Mesenchymal stem cell (in vitro differentiated cells and primary cell): ENCODE results near the gene PPP2R5D.

Source experiments
- DNase-seq: peaks from one replicate; pipeline ENCODE4 v3.0.0-alpha.2; 2013
- H2AFZ ChIP-seq: one replicate; pipeline ENCODE4 v1.6.1; 2013; ENCODE audit warnings: low read depth, mild to moderate bottlenecking, control low read depth, inconsistent platforms, low read length, moderate library complexity
- H2AK5ac ChIP-seq: 2 replicates; pipeline ENCODE4 v1.6.1; 2013; ENCODE audit warnings: low read length, moderate library complexity, mild to moderate bottlenecking, inconsistent platforms; ENCODE audit not compliant: severe bottlenecking
- H2BK120ac ChIP-seq: one replicate; pipeline ENCODE4 v1.6.1; 2013; ENCODE audit warnings: low read depth, mild to moderate bottlenecking, inconsistent platforms, low read length, moderate library complexity
- H2BK12ac ChIP-seq, 2 experiments: one replicate each; pipeline ENCODE4 v1.6.1; 2013; ENCODE audit warnings: inconsistent platforms in 2 of 2, low read length in 2 of 2, mild to moderate bottlenecking in 2 of 2, moderate library complexity in 2 of 2, control low read depth in 1 of 2
- H2BK15ac ChIP-seq: one replicate; pipeline ENCODE4 v1.6.1; 2013; ENCODE audit warnings: mild to moderate bottlenecking, low read depth, inconsistent platforms; ENCODE audit not compliant: poor library complexity, severe bottlenecking
- H2BK5ac ChIP-seq: 2 replicates; pipeline ENCODE4 v1.6.1; 2013; ENCODE audit warnings: low read depth, mild to moderate bottlenecking, low read length, control low read depth, inconsistent platforms; ENCODE audit not compliant: poor library complexity, severe bottlenecking
- H3K14ac ChIP-seq, 2 experiments: one replicate each; pipeline ENCODE4 v1.6.1; 2013; ENCODE audit warnings: inconsistent platforms in 2 of 2, low read length in 2 of 2, control low read depth in 1 of 2, mild to moderate bottlenecking in 1 of 2, moderate library complexity in 1 of 2
- H3K18ac ChIP-seq, 2 experiments: one replicate each; pipeline ENCODE4 v1.6.1; 2013; ENCODE audit warnings: inconsistent platforms in 2 of 2, low read length in 2 of 2, control low read depth in 1 of 2, low read depth in 1 of 2, mild to moderate bottlenecking in 1 of 2
- H3K23ac ChIP-seq, 2 experiments: one replicate each; pipeline ENCODE4 v1.6.1; 2013; ENCODE audit warnings: inconsistent platforms in 2 of 2, low read length in 2 of 2, mild to moderate bottlenecking in 2 of 2, moderate library complexity in 2 of 2, control low read depth in 1 of 2
- H3K27ac ChIP-seq: 2 replicates; pipeline ENCODE4 v1.5.1; 2013; ENCODE audit warnings: mild to moderate bottlenecking, moderate library complexity, low read length, control low read depth, inconsistent platforms; ENCODE audit not compliant: poor library complexity, severe bottlenecking
- H3K27me3 ChIP-seq, 2 experiments: 2 replicates each; pipeline versions ENCODE4 v1.6.1 to v1.7.0; 2013; ENCODE audit warnings: low read length in 2 of 2, mild to moderate bottlenecking in 2 of 2, moderate library complexity in 2 of 2, control low read depth in 1 of 2, inconsistent platforms in 1 of 2; ENCODE audit not compliant: control insufficient read depth in 1 of 2, insufficient read depth in 1 of 2
- H3K36me3 ChIP-seq, 2 experiments: 2 replicates each; pipeline versions ENCODE4 v1.6.1 to v1.7.0; 2013; ENCODE audit warnings: low read length in 2 of 2, control low read depth in 1 of 2, inconsistent platforms in 1 of 2, low read depth in 1 of 2, mild to moderate bottlenecking in 1 of 2; ENCODE audit not compliant: insufficient read depth in 2 of 2, control insufficient read depth in 1 of 2
- H3K4ac ChIP-seq, 2 experiments: one replicate each; pipeline ENCODE4 v1.6.1; 2013; ENCODE audit warnings: inconsistent platforms in 2 of 2, low read length in 2 of 2, mild to moderate bottlenecking in 2 of 2, moderate library complexity in 2 of 2, control low read depth in 1 of 2, low read depth in 1 of 2
- H3K4me1 ChIP-seq: 2 replicates; pipeline ENCODE4 v1.6.1; 2013; ENCODE audit warnings: low read depth, low read length, control low read depth; ENCODE audit not compliant: control insufficient read depth, insufficient read depth
- H3K4me2 ChIP-seq: 2 replicates; pipeline ENCODE4 v1.6.1; 2013; ENCODE audit warnings: low read length, mild to moderate bottlenecking, inconsistent platforms; ENCODE audit not compliant: poor library complexity, severe bottlenecking
- H3K4me3 ChIP-seq, 2 experiments: 2 replicates each; pipeline versions ENCODE4 v1.5.1 to v1.7.0; 2013; ENCODE audit warnings: low read length in 2 of 2, mild to moderate bottlenecking in 2 of 2, control low read depth in 1 of 2, low read depth in 1 of 2; ENCODE audit not compliant: insufficient read depth in 1 of 2
- H3K79me1 ChIP-seq: replicated peaks from 2 replicates; pipeline ENCODE4 v1.6.1; 2013; ENCODE audit warnings: mild to moderate bottlenecking, control low read depth, low read length, inconsistent platforms; ENCODE audit not compliant: poor library complexity, severe bottlenecking
- H3K9ac ChIP-seq: 2 replicates; pipeline ENCODE4 v1.7.0; 2013; ENCODE audit warnings: mild to moderate bottlenecking, low read length, moderate library complexity
- H3K9me3 ChIP-seq: 2 replicates; pipeline ENCODE4 v1.7.0; 2013; ENCODE audit warnings: mild to moderate bottlenecking, low read length; ENCODE audit not compliant: control insufficient read depth
- H4K8ac ChIP-seq: one replicate; pipeline ENCODE4 v1.6.1; 2013; ENCODE audit warnings: inconsistent platforms, mild to moderate bottlenecking, low read length, moderate library complexity
- H4K91ac ChIP-seq: one replicate; pipeline ENCODE4 v1.6.1; 2013; ENCODE audit warnings: mild to moderate bottlenecking, low read length, inconsistent platforms
- WGBS: methylation state at CpG from one replicate; pipeline ENCODE4 v1.1.7; 2013; ENCODE audit warnings: mixed read lengths; 5-methylcytosine and 5-hydroxymethylcytosine counted together

PPP2R5D gene

DNA sequence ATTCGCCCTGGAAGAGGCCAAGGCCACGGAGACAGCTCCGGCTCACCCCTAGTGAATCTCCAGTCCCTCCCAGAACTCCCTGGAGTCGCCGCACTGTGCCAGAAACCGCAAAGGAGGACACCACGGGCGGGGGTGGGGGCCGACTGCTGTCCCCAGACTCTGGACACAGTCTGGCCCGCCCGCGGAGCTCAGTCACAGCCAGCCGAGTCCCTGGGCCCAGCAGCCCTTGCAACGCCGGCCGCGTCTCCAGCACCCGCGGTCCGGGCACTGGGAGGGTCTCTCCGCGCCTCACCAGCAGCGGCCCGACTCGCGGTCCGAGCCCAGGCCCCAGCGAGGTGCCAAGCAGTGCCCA, 5.9 kb upstream of the PPP2R5D start:
- Histone ChIP-seq H2AFZ (peak overlapping the region; percentile 36), H3K27me3 (no peaks in the 10 kb centered on the region), H3K14ac (peak overlapping the region in 1 of 2 experiments; percentile 96), H3K4me2 (peak overlapping the region; percentile 99), H4K8ac (peak overlapping the region; percentile 78), H3K4me3 (peak overlapping the region; percentile 81 to 85), H3K36me3 (peaks cover 7 to 9% of the 10 kb centered on the region in 2 experiments), H3K79me1 (peaks cover 12% of the 10 kb centered on the region), H3K4me1 (peaks cover 10% of the 10 kb centered on the region), H4K91ac (peak overlapping the region; percentile 9), H2BK5ac (peak overlapping the region; percentile 74), H2BK12ac (peak overlapping the region in 1 of 2 experiments; percentile 3), H3K9ac (peak overlapping the region; percentile 93), H3K4ac (peak overlapping the region; percentile 89 to 95), H3K18ac (peak overlapping the region; percentile 70 to 83), H3K9me3 (no peaks in the 10 kb centered on the region), H3K23ac (no peak overlapping the region), H2AK5ac (no peak overlapping the region), H2BK15ac (peak overlapping the region; percentile 37), H3K27ac (peak overlapping the region; percentile 3), H2BK120ac (peak overlapping the region; percentile 94)
- WGBS: under 1% methylated on average over 25 of the region's 28 CpGs
- DNase-seq: peak; percentile 61

DNA sequence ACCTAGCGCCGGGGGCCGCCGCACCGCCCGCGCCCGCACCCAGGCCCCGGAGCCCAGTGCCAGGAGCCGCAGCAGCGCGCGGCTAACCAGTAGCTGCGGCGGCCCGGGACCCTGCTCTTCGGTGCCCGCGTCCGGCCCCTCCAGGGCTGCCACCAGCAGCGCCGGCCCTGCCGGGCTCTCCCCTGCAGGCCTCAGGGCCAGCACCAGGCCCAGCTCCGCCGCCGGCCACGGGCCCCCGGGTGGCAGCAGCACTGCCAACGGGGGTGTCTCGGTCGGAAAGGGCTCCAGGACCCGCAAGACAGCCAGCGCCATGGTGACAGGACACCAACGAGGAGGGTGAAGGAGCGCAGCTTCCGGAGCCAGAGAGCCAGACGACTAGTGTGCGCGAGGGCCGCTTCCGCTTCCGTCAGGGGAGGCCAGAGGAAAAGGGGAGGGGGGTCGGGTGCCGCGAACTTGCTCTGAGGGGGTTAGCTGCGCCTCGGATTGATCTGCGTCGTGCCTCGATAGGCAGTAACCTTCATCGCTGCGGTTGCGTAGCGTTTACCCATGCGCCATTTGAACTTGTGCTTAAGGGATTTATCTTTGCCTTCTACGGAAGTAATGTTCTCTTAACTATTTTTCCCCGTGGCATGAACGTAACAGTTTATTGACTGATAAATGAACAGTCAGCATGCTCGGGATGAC, 5.4 kb upstream of the PPP2R5D start, which contains the start of gene PEX6:
PEX6 (minus strand) TSS at position 343 of the 684 bp plus-strand sequence; CDS start at position 312, 31 bp downstream.
- under 1% methylated on average over 57 of the region's 59 CpGs for WGBS
- peak within 1 kb of the TSS; percentile 99 for H3K4me2 ChIP-seq
- peak within 1 kb of the TSS; percentile 89 to 95 for H3K4ac ChIP-seq
- peaks cover 11% of the 10 kb centered on the region for H3K4me1 ChIP-seq
- H2BK12ac ChIP-seq: peak within 1 kb of the TSS; percentile 3 to 45
- H2BK5ac ChIP-seq: peak within 1 kb of the TSS; percentile 74
- H3K27ac ChIP-seq: peak within 1 kb of the TSS; percentile 67
- peaks cover 10% of the 10 kb centered on the region for H3K79me1 ChIP-seq
- H3K9me3 ChIP-seq: no peaks in the 10 kb centered on the region
- peak within 1 kb of the TSS; percentile 94 for H2BK120ac ChIP-seq
- no peaks in the 10 kb centered on the region for H3K27me3 ChIP-seq
- no peak within 1 kb of the TSS for H2AK5ac ChIP-seq
- H2AFZ ChIP-seq: peak within 1 kb of the TSS; percentile 68
- peak within 1 kb of the TSS; percentile 93 for H3K9ac ChIP-seq
- DNase-seq: peak; percentile 91
- peak within 1 kb of the TSS; percentile 37 for H2BK15ac ChIP-seq
- H3K23ac ChIP-seq: peak within 1 kb of the TSS in 1 of 2 experiments; percentile 60
- H3K18ac ChIP-seq: peak within 1 kb of the TSS; percentile 70 to 83
- H3K4me3 ChIP-seq: peak within 1 kb of the TSS; percentile 81 to 85
- peak within 1 kb of the TSS; percentile 78 for H4K91ac ChIP-seq
- peaks cover 1 to 6% of the 10 kb centered on the region in 2 experiments for H3K36me3 ChIP-seq
- peak within 1 kb of the TSS in 1 of 2 experiments; percentile 96 for H3K14ac ChIP-seq
- H4K8ac ChIP-seq: peak within 1 kb of the TSS; percentile 92

- Histone ChIP-seq H2BK120ac (peak overlapping the region; percentile 38), H3K9me3 (no peaks in the 10 kb centered on the region), H3K27me3 (no peaks in the 10 kb centered on the region), H2AK5ac (no peak overlapping the region), H2BK5ac (no peak overlapping the region), H4K8ac (peak overlapping the region; percentile 92), H2AFZ (no peak overlapping the region), H3K36me3 (peaks cover 0 to 6% of the 10 kb centered on the region in 2 experiments), H3K4me3 (peak overlapping the region; percentile 81 to 85), H3K4me1 (peaks cover 11% of the 10 kb centered on the region), H3K18ac (peak overlapping the region; percentile 49 to 55), H3K27ac (peak overlapping the region; percentile 67), H3K79me1 (peaks cover 8% of the 10 kb centered on the region), H3K4ac (peak overlapping the region; percentile 81 to 82), H3K9ac (peak overlapping the region; percentile 93), H3K4me2 (peak overlapping the region; percentile 99), H3K23ac (no peak overlapping the region), H4K91ac (no peak overlapping the region), H2BK12ac (peak overlapping the region in 1 of 2 experiments; percentile 45), H2BK15ac (peak overlapping the region; percentile 21), H3K14ac (no peak overlapping the region)
- 64% methylated on average over 9 of the region's 9 CpGs for WGBS
- peak; percentile 67 for DNase-seq
Observed at GRCh38 chr6:42979523-42980177, 4.7 kb upstream of the PPP2R5D start.

DNA sequence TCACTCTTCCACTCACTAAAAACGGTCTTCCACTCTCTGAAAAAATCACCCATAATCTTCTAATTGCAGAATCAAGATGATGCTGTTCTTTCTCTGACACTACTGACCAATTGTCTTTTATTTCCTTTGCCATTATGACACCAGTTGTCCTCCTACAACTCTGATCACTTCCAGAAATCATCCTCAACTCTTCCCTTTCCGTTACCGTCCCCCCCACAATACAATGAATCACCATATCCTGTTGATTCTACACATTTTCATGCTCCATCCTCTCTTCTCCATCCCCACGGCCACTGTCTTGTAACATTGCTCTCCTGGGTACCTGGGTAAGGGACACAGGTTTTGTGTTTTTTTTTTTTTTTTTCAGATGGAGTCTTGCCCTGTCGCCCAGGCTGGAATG, 2.5 kb upstream of the PPP2R5D start:
- Histone ChIP-seq H3K4me1 (peaks cover 22% of the 10 kb centered on the region), H3K18ac (no peak overlapping the region), H3K79me1 (peaks cover 18% of the 10 kb centered on the region), H3K4me3 (no peak overlapping the region), H3K14ac (no peak overlapping the region), H2BK5ac (no peak overlapping the region), H4K8ac (no peak overlapping the region), H2BK120ac (no peak overlapping the region), H2BK12ac (no peak overlapping the region), H3K4ac (no peak overlapping the region), H3K4me2 (no peak overlapping the region), H3K27ac (no peak overlapping the region), H2AFZ (no peak overlapping the region), H3K9me3 (no peaks in the 10 kb centered on the region), H4K91ac (no peak overlapping the region), H2AK5ac (no peak overlapping the region), H2BK15ac (no peak overlapping the region), H3K9ac (no peak overlapping the region), H3K36me3 (peaks cover 0 to 2% of the 10 kb centered on the region in 2 experiments), H3K23ac (no peak overlapping the region), H3K27me3 (no peaks in the 10 kb centered on the region)
- DNase-seq: no peak
- WGBS: 74% methylated on average over 5 of the region's 5 CpGs
